GM21529 (cell line): Measurements from ENCODE around the gene XK.

Source experiments
- ATAC-seq: cut with Tn5 transposase; IDR thresholded peaks from one replicate; pipeline ENCODE4 v1.9.1; 2021; ENCODE audit not compliant: unreplicated experiment

Gene XK

GRCh38 chrX:37679230-37679629, 6.4 kb upstream of the XK start:
- no peak for ATAC-seq

- ATAC-seq = no peak
Observed at GRCh38 chrX:37679888-37680287, 5.7 kb upstream of the XK start.

GRCh38 chrX:37684426-37684825, 1.2 kb upstream of the XK start:
- no peak for ATAC-seq

DNA sequence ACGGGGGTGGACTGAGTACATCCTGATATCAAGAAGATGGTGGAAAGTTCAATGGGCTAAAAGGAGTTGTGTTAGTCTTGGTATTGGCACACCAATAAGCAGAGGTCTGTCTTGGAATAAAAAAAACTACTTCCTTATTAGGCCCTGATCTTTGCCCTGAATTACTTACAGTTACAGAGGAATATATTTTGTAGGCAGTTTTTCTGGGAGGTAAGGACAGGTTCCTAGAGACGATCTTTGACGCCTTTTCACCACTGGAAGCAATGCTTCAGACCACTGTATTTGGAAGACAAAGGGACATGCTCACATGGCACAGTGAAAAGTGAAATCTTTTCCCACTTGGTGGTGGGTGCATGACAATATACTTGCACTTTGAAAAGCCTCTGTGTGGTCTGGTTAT, 618 bp upstream of the XK start:
- ATAC-seq = no peak

DNA sequence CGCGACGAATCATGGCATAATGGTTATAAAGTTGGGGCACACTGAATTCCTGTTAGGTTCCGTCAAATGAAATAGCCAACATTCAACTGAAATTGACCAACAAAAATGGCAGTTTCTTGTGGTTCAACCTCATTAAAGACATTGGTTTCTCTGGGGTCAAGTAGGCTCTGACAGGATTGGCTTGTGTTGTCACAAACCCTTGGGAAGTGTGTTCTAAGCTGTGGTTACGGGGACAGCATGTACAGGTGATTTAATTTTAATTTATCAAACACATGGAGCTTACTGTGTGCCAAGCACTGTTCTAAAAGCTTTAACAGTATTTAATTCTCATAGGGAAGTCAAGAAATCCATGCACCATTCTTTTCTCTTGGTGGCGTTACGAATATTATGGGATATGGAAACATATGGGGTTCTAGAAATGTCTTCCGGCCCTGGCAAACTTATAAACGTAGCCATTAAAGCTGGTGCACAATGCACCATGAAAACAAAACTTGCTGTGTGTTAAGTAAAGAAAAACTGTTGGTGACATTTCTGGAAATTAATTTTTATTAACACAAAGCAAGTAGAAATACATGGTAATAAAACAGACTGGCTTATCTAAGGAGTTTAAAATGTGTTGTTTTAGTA, 891 bp downstream of the XK start:
- no peak for ATAC-seq

GRCh38 chrX:37686996-37687395, 1.4 kb downstream of the XK start:
- ATAC-seq = no peak

- ATAC-seq = no peak
Observed at GRCh38 chrX:37690119-37690518, 4.5 kb downstream of the XK start.

DNA sequence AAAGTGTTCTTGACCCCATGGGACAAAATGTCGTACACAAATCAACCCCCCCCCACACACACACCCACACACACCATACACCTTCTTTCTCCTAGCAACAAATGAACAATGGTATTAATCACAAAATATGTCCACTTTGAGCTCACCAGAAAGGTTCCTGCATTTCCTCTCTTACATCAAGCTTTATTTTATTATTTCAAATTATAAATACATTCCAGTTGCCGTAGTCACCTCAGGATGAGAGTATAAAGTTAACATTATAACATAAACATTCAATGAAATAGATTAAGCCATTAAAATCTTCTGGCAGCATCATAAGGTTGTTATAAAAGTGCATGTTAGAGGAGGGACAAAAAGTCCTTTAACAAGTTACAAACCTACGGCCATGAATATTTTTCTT, 7.3 kb downstream of the XK start:
- ATAC-seq = no peak

DNA sequence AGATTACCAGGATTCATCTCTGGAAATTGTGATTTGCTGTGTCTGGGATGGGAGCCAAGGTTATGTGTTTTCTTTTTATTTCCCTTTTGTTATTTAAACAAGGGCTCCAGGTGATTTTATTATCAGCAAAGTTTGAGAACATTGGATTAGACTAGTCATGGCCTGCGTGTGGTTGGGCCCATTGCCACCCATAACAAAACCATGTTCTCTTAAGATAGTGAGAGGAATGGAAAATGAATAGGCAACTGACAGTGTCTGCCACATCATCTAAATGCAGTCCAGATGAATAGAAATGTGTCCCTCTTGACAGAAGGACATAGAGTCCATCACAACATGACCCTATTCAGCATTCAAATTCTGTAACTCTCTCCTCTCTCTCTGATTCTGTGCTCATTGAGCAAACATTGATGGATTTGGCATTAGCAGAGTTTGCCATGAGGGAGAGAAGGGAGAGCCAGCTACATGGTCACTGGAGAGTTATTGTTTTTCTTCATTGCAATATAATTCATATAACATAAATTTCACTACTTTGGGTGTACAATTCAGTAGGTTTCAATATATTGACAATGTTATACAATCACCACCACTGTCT, 11.7 kb downstream of the XK start:
- no peak for ATAC-seq

DNA sequence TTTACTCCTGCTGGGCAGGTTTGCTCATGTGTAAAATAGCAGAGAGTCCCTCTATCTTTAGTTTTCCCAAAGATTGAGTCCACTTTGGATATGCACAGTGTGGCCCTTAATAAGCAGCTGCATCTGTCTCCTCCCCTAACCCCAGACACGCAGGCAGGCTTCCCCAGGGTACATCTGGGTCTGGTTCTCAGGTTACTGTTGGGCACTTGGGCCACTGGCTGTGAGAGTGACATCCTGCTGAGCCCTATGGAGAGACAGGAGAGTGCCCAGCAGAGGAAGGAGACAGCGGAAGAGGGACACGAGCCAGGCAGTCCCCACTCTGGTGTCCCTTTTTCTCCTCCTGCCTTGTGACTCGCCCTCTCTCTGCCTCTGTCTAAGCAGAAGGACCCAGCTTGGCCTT, 16.0 kb downstream of the XK start:
- no peak for ATAC-seq

- ATAC-seq = no peak
Observed at GRCh38 chrX:37711991-37712390, 26.4 kb downstream of the XK start.

DNA sequence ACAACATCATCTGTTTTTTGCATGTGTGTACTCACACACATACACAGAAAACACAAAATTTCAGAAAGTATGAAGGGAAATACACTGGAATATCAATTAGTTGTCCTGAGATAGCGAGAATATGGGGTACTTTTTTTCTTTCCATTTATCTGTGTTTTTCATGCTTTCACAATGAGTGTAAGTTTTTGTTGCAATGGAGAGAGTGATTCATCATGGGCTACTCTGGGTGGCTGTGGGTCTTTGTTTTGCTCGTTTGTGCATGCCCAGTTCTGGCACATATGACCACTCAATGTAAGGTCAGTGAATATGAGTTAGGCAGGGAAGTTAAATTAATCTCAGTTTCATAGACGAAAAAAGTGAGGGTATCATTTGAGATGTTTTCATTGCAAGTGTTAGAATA, 26.9 kb downstream of the XK start:
- ATAC-seq = no peak

GRCh38 chrX:37714479-37714878, 28.9 kb downstream of the XK start:
- ATAC-seq = no peak

DNA sequence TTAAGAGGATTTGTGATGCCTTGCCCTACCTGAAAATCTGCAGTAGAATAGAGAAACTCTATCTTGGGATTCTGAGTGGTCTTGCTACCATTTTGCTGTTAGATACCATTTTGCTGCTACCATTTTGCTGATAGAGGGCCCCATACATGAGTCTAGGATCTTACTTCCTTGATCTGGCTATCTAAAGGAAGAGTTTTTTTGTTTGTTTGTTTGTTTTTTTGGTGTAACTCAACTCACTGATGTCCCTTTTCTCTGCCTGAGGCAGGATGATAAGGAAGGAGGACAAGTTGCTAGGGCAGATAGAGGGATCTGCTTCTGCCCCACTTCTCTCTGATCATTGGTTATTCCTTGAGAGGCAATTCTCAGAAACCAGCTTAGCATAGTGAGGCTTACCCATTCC, 31.0 kb downstream of the XK start:
- ATAC-seq = no peak

DNA sequence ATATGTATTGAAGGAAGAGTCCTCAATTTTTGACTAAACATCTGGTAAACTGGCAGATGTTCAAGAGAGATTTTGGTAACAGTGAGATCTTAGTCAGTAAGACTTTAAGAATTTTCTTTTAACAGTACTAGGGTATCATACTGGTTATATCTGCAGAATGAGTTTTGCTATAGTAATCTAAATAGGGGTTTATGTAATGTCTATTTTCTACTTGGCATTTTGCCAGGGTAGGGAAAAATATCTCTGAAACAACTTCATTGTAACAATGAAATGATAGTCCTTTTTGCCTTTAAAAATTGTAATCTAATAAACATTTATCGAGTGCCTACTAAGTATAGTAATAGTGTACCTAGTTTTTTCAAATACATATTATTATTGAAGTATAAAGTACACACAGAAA, 32.1 kb downstream of the XK start:
- no peak for ATAC-seq

DNA sequence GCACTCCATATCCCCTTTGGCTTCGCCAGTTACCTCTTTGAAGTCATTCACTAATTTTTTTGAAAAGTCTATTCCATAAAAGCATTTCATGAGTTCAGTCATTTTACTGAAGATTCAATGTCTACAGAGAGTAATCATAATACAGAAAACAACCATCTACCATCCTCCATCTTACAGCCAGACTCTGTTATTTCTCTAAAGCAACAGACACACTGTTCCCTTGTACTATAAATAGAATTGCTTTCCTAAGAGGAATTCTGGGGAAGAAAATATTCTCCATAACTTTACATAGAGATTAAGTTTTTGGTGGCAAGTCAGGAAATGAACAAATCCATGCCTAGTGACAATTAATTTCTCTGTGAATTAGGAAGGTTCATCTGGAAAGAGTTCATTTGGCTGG, 37.0 kb downstream of the XK start:
- no peak for ATAC-seq

DNA sequence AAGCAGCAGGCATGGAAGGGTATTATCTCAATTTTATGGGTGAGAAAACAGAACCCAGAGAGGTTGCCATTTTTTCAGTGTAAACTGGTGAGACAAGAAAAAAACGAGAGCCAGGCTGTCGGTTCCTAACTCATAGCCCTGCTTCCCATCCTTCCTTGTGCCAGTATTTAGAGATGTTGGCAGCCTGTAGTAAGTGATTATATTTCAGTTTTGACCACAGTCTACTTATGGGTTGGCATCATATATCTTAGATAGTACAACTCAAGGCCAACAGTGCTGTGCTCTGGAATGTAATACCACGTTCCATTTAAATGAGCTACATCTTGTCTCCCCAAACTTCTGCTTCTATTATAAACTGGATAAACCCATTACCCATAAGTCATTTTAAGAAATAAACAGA, 40.8 kb downstream of the XK start:
- ATAC-seq = no peak

DNA sequence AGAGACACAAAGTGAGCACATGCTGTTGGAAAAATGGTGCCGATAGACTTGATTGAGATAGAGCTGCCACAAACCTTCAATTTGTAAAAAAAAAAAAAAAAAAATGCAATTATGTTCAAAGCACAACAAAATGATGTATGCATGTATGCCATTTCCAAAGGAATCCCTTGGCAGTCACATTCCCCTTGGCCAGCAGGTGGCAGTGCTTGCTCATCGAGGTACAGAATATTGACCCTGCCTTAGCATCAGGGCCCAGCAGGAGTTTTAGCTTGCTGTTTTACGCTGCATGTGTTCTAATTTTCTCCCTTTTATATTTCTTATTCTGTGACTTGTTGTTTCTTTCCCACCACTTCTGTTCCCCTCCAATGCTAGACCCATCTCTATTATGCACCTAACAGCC, 59.8 kb downstream of the XK start:
- ATAC-seq = peak; percentile 55

- ATAC-seq = peak; percentile 30
Observed at GRCh38 chrX:37745835-37746217, 60.2 kb downstream of the XK start.

DNA sequence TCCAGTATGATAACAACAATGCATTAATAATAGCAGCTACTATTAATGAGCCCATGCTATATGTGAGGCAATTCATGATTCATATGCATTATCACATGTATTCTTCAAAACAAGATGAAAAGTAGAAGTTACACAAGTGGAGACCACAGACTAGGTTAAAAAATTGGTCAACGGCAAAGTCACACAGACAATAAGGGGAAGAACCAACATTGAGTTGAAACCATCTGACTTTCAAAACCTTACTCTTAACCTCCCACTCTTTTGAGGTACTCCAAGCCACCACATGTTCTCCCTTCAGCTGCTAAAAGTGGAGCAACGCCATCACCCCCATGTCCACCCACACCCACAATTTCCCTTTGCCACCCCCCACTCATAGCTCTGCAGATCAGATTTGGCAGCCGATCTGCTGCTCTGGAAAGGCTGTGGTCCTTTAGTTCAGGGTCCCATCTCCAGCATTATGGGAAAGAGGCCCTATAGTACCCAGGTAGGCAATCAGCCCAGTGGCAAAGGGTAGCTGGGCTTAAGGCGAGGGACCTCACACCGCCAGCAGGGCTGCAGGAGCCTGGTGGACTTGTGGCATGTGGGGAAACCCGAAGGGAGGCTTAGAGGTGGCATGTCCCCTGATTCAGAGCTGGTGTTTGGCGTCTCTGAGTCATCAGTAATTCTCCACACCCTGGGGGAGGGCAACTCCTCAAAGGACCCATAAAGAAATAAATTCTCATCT, 60.8 kb downstream of the XK start:
- ATAC-seq = peak; percentile 90

DNA sequence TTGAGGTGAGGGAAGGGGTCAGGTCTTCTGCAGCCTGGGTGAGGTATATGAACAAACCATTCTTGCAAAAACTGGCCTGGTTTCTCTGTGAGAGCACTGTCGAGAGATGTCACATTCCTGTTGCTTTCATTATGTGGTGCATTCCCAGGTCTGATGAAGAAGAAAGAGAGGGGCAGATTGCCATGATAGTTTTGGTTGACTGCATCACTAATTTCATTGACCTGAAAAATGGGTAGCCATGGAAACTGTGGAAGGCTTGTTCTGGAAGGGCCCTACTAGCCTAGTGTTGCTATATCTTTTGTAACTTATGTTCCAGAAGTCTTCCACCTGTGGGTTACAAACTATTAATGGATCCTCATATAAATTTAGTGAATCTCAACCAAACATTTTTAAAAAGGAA, 61.4 kb downstream of the XK start:
- no peak for ATAC-seq

DNA sequence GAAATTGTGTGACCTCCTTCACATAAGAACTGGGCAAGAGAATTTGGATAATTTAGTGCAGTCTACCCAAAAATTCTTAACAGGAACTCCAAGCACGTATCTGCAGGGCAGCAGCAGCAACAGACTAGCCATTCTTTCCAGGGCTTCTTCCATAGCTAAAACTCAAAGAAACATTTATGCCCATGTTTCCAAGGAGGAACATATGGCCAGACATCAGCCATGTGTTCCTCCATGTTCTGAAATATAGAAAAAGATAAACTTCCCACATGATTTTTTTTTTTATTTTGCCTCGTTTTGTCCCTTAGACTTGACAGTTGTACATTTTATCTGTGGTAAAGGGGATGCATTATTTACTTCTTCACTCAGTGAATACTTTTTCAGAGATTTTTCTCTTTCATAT, 66.7 kb downstream of the XK start:
- ATAC-seq = no peak

GRCh38 chrX:37752936-37753335, 67.3 kb downstream of the XK start:
- no peak for ATAC-seq
